H1 (cell line): Measurements from ENCODE around the gene CXCL10. TPM values are rescaled to one million over a fixed set of nuclear protein-coding genes. Genes with fewer than 3 reads are reported as not detected.
A peak's percentile ranks its signal among the peaks of the same experiment; 100 is the strongest.

Experiments
- CTCF ChIA-PET: fragments of 300-600 bp; sonication (Branson Sonifier 250); formaldehyde crosslinking; loops from one replicate; lab custom pipeline; 2021; ENCODE audit not compliant: partially characterized antibody; lab: Charles Lee
- POLR2A ChIA-PET: fragments of 300-600 bp; sonication (Branson Sonifier 250); formaldehyde crosslinking; loops from one replicate; lab custom pipeline; 2021; ENCODE audit warnings: inconsistent platforms; ENCODE audit not compliant: partially characterized antibody; lab: Charles Lee
- DNase-seq, 2 experiments: peaks; one replicate each; pipeline versions ENCODE4 v3.0.0 to v3.0.0-alpha.2; 2010 to 2022; ENCODE audit warnings: low spot score in 2 of 2, low read depth in 1 of 2, mixed read lengths in 1 of 2
- FAIRE-seq: peaks from 2 replicates; lab custom pipeline; 2011; peaks lifted over from hg19 to GRCh38; lab: Jason Lieb, UNC
- H2AFZ ChIP-seq: 2 replicates; pipeline ENCODE4 v1.8.1; 2012; ENCODE audit warnings: low read length, inconsistent platforms
- H2AK5ac ChIP-seq: 2 replicates; pipeline ENCODE4 v1.6.1; 2013; ENCODE audit warnings: low read depth, low read length
- H2BK120ac ChIP-seq: replicated peaks from 2 replicates; pipeline ENCODE3; 2013; ENCODE audit warnings: low read depth, low read length, inconsistent platforms
- H2BK12ac ChIP-seq: 2 replicates; pipeline ENCODE4 v1.6.1; 2013; ENCODE audit warnings: low read depth, low read length
- H2BK15ac ChIP-seq: 2 replicates; pipeline ENCODE4 v1.6.1; 2013; ENCODE audit warnings: low read length
- H2BK20ac ChIP-seq: 2 replicates; pipeline ENCODE4 v1.6.1; 2013; ENCODE audit warnings: low read length
- H2BK5ac ChIP-seq: 2 replicates; pipeline ENCODE4 v1.6.1; 2013; ENCODE audit warnings: low read depth, low read length
- H3K14ac ChIP-seq: 2 replicates; pipeline ENCODE4 v1.6.1; 2013; ENCODE audit warnings: inconsistent platforms; ENCODE audit not compliant: insufficient read length
- H3K18ac ChIP-seq: 2 replicates; pipeline ENCODE4 v1.6.1; 2013; ENCODE audit warnings: low read length; ENCODE audit errors: extremely low read depth
- H3K23ac ChIP-seq: 2 replicates; pipeline ENCODE4 v1.6.1; 2013; ENCODE audit warnings: inconsistent platforms; ENCODE audit not compliant: insufficient read length
- H3K23me2 ChIP-seq: 2 replicates; pipeline ENCODE4 v1.6.1; 2013; ENCODE audit warnings: low read depth, low read length
- H3K27ac ChIP-seq: 2 replicates; pipeline ENCODE4 v1.6.1; 2011; ENCODE audit warnings: low read depth, low read length, inconsistent platforms
- H3K27me3 ChIP-seq, 4 experiments: replicated peaks in 1 of 4; 1 replicate in 1 of 4; 2 replicates in 3 of 4; pipeline versions ENCODE4 v1.6.1 to v1.8.1; 2011 to 2013; ENCODE audit warnings: low read length in 3 of 4, mild to moderate bottlenecking in 3 of 4, inconsistent platforms in 2 of 4, mixed read lengths in 2 of 4, moderate library complexity in 1 of 4; ENCODE audit not compliant: control insufficient read depth in 3 of 4, insufficient read depth in 3 of 4; ENCODE audit errors: extremely low read depth in 1 of 4
- H3K36me3 ChIP-seq, 4 experiments: 2 replicates each; pipeline versions ENCODE4 v1.6.1 to v1.8.1; 2011 to 2013; ENCODE audit warnings: mild to moderate bottlenecking in 4 of 4, low read length in 3 of 4, moderate library complexity in 2 of 4, control low read depth in 1 of 4, inconsistent platforms in 1 of 4; ENCODE audit not compliant: insufficient read depth in 4 of 4, control insufficient read depth in 2 of 4
- H3K4ac ChIP-seq: replicated peaks from 2 replicates; pipeline ENCODE3; 2013; ENCODE audit warnings: low read length, low read depth, mixed read lengths, inconsistent platforms; ENCODE audit not compliant: insufficient read length
- H3K4me1 ChIP-seq, 4 experiments: replicated peaks in 1 of 4; 1 replicate in 1 of 4; 2 replicates in 3 of 4; pipeline versions ENCODE4 v1.6.1 to v1.8.1; 2011 to 2013; ENCODE audit warnings: low read length in 3 of 4, inconsistent platforms in 2 of 4, mixed read lengths in 1 of 4; ENCODE audit not compliant: insufficient read depth in 4 of 4, control insufficient read depth in 3 of 4
- H3K4me2 ChIP-seq, 2 experiments: 2 replicates each; pipeline versions ENCODE4 v1.6.1 to v1.8.1; 2011 to 2013; ENCODE audit warnings: low read depth in 2 of 2, low read length in 2 of 2, control low read depth in 1 of 2, inconsistent platforms in 1 of 2, mild to moderate bottlenecking in 1 of 2; ENCODE audit not compliant: insufficient read depth in 1 of 2
- H3K4me3 ChIP-seq, 4 experiments: fragments of 200-600, 300-600 bp in 1 of 4; sonication (generic), shearing (Covaris generic), sonication (Bioruptor Twin) in 1 of 4; 2 replicates each; pipeline versions ENCODE4 v1.5.1 to v1.8.1; 2011 to 2016; ENCODE audit warnings: low read length in 4 of 4, low read depth in 3 of 4, control low read depth in 2 of 4, inconsistent platforms in 2 of 4, mild to moderate bottlenecking in 2 of 4, mixed read lengths in 1 of 4, moderate library complexity in 1 of 4; ENCODE audit not compliant: insufficient read depth in 2 of 4; ENCODE audit errors: extremely low read depth in 1 of 4
- H3K56ac ChIP-seq: replicated peaks from 2 replicates; pipeline ENCODE3; 2013; ENCODE audit warnings: low read depth, mild to moderate bottlenecking, mixed read lengths, low read length, inconsistent platforms; ENCODE audit not compliant: insufficient read length
- H3K79me1 ChIP-seq: 2 replicates; pipeline ENCODE4 v1.6.1; 2013; ENCODE audit warnings: low read depth, low read length, control low read depth
- H3K79me2 ChIP-seq, 2 experiments: 2 replicates each; pipeline versions ENCODE4 v1.6.1 to v1.8.1; 2012 to 2013; ENCODE audit warnings: low read length in 2 of 2, mild to moderate bottlenecking in 2 of 2, inconsistent platforms in 1 of 2; ENCODE audit not compliant: insufficient read depth in 2 of 2, control insufficient read depth in 1 of 2
- H3K9ac ChIP-seq, 4 experiments: replicated peaks in 1 of 4; 1 replicate in 1 of 4; 2 replicates in 3 of 4; pipeline versions ENCODE4 v1.6.1 to v1.8.1; 2011 to 2013; ENCODE audit warnings: low read depth in 3 of 4, low read length in 3 of 4, control low read depth in 2 of 4, mild to moderate bottlenecking in 2 of 4, moderate library complexity in 2 of 4, inconsistent platforms in 1 of 4; ENCODE audit errors: extremely low read depth in 1 of 4
- H3K9me3 ChIP-seq, 2 experiments: 2 replicates each; pipeline versions ENCODE4 v1.6.1 to v1.8.1; 2012 to 2013; ENCODE audit warnings: mild to moderate bottlenecking in 2 of 2, moderate library complexity in 2 of 2, control low read depth in 1 of 2, inconsistent platforms in 1 of 2, low read depth in 1 of 2, low read length in 1 of 2, mixed read lengths in 1 of 2; ENCODE audit not compliant: insufficient read depth in 2 of 2
- H4K20me1 ChIP-seq, 2 experiments: replicated peaks in 1 of 2; 2 replicates each; pipeline versions ENCODE3 to v1.8.1; 2011 to 2013; ENCODE audit warnings: inconsistent platforms in 2 of 2, low read length in 2 of 2, mild to moderate bottlenecking in 1 of 2; ENCODE audit not compliant: insufficient read depth in 2 of 2, control insufficient read depth in 1 of 2
- H4K5ac ChIP-seq: 2 replicates; pipeline ENCODE4 v1.6.1; 2013; ENCODE audit warnings: low read length, low read depth, mixed read lengths, inconsistent platforms; ENCODE audit not compliant: insufficient read length
- H4K8ac ChIP-seq: 2 replicates; pipeline ENCODE4 v1.8.0; 2013; ENCODE audit warnings: mild to moderate bottlenecking, moderate library complexity, low read length, inconsistent platforms; ENCODE audit not compliant: insufficient read depth; ENCODE audit errors: extremely low read depth
- H4K91ac ChIP-seq: replicated peaks from 2 replicates; pipeline ENCODE3; 2013; ENCODE audit warnings: low read length, mixed read lengths, inconsistent platforms; ENCODE audit not compliant: insufficient read length
- CREB1 ChIP-seq: IDR thresholded peaks from 2 replicates; pipeline ENCODE4 v1.6.1; 2012; ENCODE audit warnings: inconsistent platforms
- E2F6 ChIP-seq: IDR thresholded peaks from 2 replicates; pipeline ENCODE4 v1.6.1; 2012; ENCODE audit warnings: inconsistent platforms
- WGBS, 2 experiments: shearing (Covaris generic) in 1 of 2; methylation state at CpG; one replicate each; pipeline versions ENCODE4 v1.1.6 to v1.1.7; 2013 to 2015; ENCODE audit warnings: low lambda C conversion rate in 2 of 2, mixed read lengths in 2 of 2, inconsistent platforms in 1 of 2, low coverage in 1 of 2, missing lambda C conversion rate in 1 of 2; ENCODE audit not compliant: insufficient replicate concordance in 2 of 2, insufficient coverage in 1 of 2, insufficient read length in 1 of 2; ENCODE audit errors: extremely low coverage in 1 of 2, missing lambda C conversion rate in 1 of 2; 5-methylcytosine and 5-hydroxymethylcytosine counted together
- polyA plus RNA-seq, 7 experiments: library from polyadenylated mRNA; depleted of rRNA in 3 of 7; stranded (reverse) in 5 of 7; unstranded in 2 of 7; fragments of >200 nt in 5 of 7; fragments of 200-250 nt in 2 of 7; gene quantifications; 1 replicate in 5 of 7; 2 replicates in 1 of 7; 4 replicates in 1 of 7; pipeline versions ENCODE4 v1.2.1 to v1.2.3, GENCODE V29; 2011 to 2013; ENCODE audit warnings: missing spikeins in 2 of 7, mixed read lengths in 2 of 7
- total RNA-seq: library from RNA; stranded (reverse); fragmentation: NEBNext Ultra II Directional; extraction: Animal tissue kit (Norgen Biotek cat#: 25700); gene quantifications from 2 replicates; pipeline ENCODE4 v1.2.1, GENCODE V29; 2021

The CXCL10 gene
- total and polyA plus RNA-seq, 2 of the 8 experiments (the other 6 are each of a cell fraction or from before 2014, with no cell fraction given): not detected

- H3K4ac ChIP-seq: no peak overlapping the region
- H4K20me1 ChIP-seq: no peaks in the 10 kb centered on the region
- no peaks in the 10 kb centered on the region for H3K9me3 ChIP-seq
- no peak overlapping the region for H3K4me3 ChIP-seq
- no peaks in the 10 kb centered on the region; a peak in 1 of 7 replicates for H3K27me3 ChIP-seq
- peak overlapping the region; percentile 15; the same call in 1 of the 2 replicates for H3K18ac ChIP-seq
- no peaks in the 10 kb centered on the region; the same call in 1 of the 2 replicates for H3K23me2 ChIP-seq
- peak overlapping the region; percentile 56; the same call in 1 of the 2 replicates for H2AK5ac ChIP-seq
- no peak overlapping the region for H3K14ac ChIP-seq
- CTCF ChIA-PET: no interaction called here
- no peak overlapping the region for H3K4me2 ChIP-seq
- H2BK20ac ChIP-seq: peak overlapping the region; percentile 62; the same call in 1 of the 2 replicates
- peak overlapping the region; percentile 90; the same call in 1 of the 2 replicates for H2AFZ ChIP-seq
- no peaks in the 10 kb centered on the region for H3K79me1 ChIP-seq
- no peak overlapping the region for H4K91ac ChIP-seq
- no peak overlapping the region for H3K23ac ChIP-seq
- FAIRE-seq: no peak
- H3K9ac ChIP-seq: no peak overlapping the region
- peak overlapping the region; percentile 36; the same call in 1 of the 2 replicates for H2BK5ac ChIP-seq
- H3K27ac ChIP-seq: no peak overlapping the region
- TF ChIP-seq CREB1: no peak
- peak; percentile 16; the same call in 1 of the 2 replicates for TF ChIP-seq E2F6
- TF ChIP-seq, all 59 proteins: peak for 1
- peak in 1 of 2 experiments; percentile 47 for DNase-seq
- peak overlapping the region; percentile 53; the same call in 1 of the 2 replicates for H2BK15ac ChIP-seq
- peak overlapping the region; percentile 9; the same call in 1 of the 2 replicates for H4K8ac ChIP-seq
- no peak overlapping the region for H3K56ac ChIP-seq
- no peaks in the 10 kb centered on the region for H3K79me2 ChIP-seq
- no peak overlapping the region; the same call in 1 of the 2 replicates for H2BK12ac ChIP-seq
- H4K5ac ChIP-seq: no peak overlapping the region
- H3K36me3 ChIP-seq: no peaks in the 10 kb centered on the region
- H2BK120ac ChIP-seq: no peak overlapping the region
- WGBS, 2 experiments: 93% methylated on average over 31 of the region's 31 CpGs; no CpG with 5 or more reads in 1 of the 2 experiments
- POLR2A ChIA-PET: no interaction called here
- peaks cover 0 to 5% (median 2%) of the 10 kb centered on the region in 4 experiments; a peak in 5 of 7 replicates for H3K4me1 ChIP-seq
Measured at GRCh38 chr4:76011018-76011670, 12.2 kb downstream of the CXCL10 start.
